HPDE6-E6E7 (cell line): Measurements from ENCODE around the gene GPRIN3.
A peak's percentile ranks its signal among the peaks of the same experiment; 100 is the strongest.

Experiments used
- DNase-seq: peaks from one replicate; pipeline ENCODE4 v3.0.0; 2011; ENCODE audit warnings: missing footprints; ENCODE audit errors: extremely low spot score

GPRIN3 gene

DNA sequence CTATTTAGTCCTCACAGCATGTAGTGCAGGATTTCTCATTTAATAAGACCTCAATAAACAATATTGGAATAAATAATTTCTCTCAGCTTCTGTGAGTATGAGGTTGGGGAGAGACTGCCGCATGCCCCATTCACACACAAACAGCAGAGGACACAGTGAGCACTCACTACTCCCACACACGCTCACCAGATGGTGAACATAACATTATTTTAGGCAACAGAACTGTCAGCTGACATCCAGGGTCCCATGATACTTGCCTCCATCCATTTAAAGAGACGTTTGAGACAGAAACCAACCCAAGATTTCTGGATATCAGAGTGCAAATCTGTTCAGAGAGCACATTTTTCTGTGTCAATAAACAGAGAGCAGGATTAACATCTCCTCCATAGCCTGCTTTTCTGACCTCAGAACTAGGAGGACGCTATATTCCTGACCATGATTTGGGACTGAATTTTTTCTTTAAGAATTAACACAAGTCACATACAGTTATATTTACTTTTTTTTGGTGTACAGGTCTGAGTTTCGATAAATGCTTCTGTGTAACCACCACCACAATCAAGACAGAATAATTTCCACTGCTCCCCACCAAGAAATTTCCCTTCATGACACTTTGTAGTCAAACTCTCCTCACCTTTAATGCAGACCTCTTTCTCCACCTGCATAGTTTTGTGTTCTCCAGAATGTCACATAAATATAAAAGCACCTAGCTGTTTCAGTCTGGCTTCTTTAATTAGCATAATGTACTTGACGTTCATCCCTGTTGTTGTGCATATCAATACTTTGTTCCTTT lies 16.7 kb downstream of the GPRIN3 start:
- no peak for DNase-seq

DNA sequence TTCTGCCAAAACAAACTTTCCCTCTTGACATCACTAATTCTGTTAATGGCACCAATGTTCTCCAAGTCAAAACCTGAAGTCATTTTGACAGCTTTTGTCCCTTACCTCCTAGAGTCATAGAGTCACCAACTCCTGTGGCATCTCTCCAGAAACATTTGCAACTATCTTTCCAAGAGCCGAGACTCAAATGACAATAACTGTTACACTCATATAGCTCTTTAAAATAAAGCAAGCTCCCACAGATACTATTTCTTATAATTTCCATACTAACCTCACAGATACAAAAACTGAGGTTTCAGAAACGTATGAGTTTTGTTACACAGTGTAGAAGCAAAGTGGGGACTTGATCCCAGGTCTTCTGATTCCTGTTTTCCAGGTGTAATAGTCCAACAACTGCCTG lies 18.3 kb downstream of the GPRIN3 start:
- DNase-seq = no peak

DNA sequence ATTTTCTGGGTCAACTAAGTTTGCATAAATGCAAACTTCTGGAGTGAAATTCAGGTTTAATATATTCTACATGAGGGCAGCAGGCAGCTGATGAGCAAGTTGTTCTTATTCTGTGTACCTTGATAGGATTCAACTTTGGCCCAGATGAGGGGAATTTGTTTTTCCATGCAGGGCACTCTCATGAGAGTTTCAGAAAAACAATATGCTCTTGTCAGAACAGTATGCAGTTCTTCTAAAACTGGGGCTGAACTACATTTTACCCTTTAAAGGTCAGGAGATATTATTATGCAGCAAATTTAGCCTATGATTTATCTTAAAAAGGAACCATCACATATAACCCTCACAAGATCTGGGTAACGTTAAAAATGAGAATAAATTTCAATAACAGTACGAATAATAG lies 19.2 kb downstream of the GPRIN3 start:
- no peak for DNase-seq

DNA sequence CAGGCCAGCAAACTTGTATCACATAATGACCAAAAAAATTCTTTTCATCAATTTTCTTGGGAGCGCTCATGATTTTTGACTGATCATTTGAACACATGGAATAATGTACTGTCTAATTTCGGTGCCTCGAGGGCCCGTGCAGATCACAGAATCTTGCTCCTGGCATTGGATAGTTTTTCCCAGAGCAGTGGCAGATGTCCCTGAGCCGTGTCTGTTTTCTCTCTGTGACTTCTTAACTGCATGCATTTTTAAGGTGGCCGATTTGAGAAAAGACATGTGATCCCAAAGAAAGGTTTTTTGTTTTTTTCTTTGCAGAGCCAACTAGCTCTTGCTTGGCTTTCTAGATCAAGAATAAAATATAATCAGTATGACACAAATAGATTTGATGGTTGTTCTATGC lies 19.7 kb downstream of the GPRIN3 start:
- DNase-seq = no peak

DNA sequence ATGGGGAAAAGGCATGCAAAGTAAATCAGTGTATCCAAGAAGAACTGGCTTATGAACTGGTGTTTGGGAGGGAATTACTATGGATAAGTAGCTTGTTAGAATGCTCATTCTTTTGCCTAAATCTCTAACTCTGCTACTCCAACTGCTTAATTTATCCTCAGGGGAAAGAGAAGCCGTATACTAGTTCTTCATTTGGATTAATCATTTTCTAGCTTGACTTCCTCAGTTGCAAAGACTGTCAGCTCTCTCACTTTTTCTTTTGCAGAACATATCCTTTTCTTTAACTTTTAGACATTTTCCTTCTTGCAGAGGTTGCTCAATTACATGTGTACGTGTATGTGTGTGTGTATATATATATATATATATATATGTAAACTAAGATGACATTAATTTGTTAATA lies 21.9 kb downstream of the GPRIN3 start:
- no peak for DNase-seq

DNA sequence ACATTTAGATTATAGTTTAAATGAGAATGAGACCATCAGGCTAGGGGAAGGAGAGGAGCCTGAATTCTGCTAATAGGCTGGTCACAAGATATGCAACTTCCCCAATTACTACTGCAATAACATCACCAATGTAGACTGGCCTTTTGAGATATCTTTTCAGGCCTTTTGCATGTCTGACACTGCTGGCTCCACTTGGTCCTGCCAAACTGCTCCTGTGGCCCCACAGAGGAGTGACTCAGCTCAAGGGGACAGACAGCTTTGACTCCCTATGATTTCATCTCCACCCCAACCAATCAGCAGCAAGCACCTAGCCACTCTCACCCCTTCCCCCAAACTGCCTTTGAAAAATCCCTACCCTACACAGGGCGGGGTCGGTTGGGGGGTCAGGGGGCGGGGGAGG lies 22.8 kb downstream of the GPRIN3 start:
- no peak for DNase-seq

DNA sequence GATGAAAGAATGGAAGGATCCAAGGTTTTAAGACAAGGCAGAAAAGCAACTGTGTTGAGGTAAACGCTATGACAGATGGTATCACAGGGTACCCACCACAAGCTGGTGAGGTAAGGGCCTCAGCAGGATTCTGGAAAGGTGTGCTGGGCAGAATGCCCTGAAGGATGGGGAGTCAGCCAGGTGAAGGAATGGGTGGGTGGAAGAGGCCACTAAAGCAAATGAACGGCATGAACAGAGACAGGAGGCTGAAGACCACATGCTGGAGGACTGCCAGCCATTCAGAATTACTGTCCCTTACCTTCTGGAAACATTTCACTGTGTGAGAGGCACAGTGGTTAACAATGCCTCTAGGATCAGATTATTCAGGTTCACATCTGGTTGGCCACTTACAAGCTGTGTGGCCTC lies 23.6 kb downstream of the GPRIN3 start:
- DNase-seq = no peak

DNA sequence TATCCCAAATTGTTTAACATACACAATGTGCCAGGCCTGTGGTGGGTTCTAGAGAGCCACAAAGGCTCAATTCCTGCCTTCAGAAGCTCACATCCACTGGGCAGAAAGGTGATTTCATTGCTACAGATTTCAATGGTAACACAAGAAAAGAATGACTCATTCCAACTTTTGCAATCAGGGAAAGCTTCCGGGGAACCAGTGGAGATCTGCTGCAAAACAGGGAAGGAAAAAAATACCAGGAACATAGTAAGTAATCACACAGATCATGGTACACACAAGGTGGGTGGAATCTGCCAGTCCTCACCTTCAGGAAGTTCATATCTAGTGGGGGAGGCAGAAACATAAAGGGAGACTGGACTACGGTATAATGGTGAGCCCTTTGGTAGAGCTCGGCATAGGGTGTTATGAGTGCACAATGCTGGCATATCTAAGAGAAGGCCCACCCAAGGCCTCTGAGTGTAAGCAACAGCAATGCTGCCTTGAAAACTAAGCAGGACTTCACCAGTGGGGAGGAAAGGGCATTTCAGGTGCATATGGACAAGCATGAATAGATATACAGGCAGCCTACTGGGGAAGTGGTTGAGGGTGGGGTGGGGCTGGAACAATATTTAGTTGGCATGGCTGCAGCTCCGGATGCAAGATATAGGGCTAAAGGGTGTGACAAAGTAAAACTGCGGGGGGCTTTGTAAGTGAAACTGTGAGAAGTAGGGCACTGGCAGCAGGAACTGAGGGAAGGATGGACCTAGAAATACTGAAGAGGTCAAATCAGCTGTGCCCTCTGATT lies 24.2 kb downstream of the GPRIN3 start:
- DNase-seq = peak; percentile 55

DNA sequence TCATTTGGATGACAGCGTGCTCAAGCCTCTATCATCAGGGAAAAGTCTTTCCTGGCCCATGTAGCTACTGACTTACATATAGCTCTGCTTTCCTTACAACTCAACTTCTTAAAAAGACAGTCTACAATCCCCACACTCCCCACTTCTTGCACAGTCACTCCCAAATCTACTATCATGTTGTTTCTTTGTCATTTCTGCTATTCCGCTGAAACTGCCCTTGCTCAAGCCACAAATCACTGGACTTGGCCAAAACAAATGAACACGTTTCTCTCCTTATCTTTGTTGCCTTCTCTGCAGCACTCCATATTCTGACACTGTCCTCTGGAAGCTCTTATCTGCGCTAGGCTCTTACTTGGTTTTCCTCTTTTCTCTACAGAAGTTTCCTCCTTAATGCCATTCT lies 28.2 kb downstream of the GPRIN3 start:
- DNase-seq = no peak

DNA sequence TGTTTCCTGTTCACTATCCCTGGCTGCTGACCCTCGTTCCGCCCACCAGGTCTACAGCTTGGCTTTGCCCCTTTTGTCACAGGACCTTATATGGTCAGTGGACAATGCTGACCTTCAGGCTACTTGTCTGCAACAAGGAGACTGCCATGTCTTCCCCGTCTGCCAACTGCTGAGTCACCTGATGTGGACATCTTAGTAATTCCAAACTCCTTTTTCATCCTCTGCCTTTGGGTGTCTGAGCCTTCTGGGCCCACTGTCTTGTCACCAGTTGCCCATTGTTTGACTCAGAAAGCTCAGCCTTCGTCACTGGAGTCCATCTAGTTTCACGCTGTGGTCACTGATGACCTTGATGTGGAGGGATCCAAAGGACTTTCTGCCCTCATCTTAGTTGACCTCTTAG lies 30.2 kb downstream of the GPRIN3 start:
- DNase-seq = no peak

DNA sequence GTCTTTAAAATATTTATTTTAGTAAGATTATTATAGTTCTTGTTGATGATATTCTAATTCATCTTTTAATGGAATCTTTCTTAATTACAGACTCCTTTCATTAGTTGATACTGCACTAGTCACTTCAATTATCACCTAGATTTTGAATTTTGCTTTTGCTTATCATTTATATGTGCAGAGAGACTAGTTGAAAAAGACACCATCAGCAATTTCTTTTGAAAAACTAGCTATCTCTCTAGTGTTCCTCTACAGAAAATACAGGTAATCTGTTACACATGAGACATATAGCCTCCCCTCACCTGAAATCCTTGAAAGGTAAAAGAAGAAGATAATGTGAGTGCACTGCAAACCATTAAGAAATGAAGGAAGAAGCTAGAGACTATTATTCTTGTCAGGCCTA lies 31.3 kb downstream of the GPRIN3 start:
- no peak for DNase-seq

DNA sequence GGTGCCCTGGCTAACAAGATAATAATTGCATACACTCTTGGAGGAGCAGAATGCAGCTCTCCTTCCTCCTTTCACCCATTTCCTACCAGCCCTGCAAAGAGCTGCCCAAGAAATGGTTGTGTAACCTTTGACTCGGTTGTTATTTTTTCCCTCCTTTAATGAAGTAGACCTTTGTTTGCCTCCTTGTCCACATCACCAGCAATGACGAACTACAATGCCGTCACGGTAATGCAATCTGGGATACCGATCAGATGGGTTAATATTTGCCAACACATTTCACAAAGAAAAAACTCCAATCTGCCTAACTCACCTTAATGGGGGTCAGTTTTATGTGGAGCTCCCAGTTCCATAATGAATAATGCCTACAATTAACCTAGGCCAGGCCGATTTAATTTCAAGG lies 32.0 kb downstream of the GPRIN3 start:
- no peak for DNase-seq

DNA sequence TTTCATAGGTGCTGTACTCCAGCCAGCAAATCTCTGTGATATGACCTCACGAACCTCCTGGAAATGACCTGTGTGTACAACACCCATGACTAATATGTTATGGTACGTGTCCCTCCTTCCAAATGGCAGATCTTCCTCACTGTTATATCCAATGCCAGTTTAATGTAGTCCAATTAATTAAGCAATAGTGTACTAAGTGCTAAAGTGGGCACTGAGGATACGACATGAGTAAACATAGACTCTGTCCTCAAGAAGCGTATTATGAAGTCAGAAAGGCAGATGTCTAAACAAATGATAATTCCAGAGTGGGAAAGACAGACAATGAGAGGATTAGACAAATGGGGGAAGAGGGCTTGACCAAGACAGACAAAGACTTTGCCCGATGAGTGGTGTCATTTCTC lies 33.9 kb downstream of the GPRIN3 start:
- no peak for DNase-seq

DNA sequence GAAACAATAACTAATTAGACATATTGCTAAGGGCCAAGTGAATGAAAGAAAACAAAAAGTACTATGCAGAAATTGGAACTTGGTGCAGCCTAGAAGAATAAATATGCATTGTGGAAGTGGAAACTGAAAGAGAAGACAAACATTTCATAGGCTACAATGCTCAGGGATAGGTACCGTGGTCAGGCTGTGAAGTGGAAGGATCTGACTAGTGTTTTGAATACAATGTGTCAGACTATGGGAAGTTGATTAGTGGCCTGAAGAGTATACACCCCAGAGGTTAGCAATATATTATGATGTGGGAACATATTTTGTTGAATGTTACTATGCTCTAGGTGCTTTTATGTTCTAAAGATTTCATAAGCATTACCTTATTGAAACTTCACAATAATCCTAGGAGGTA lies 36.8 kb downstream of the GPRIN3 start:
- no peak for DNase-seq

DNA sequence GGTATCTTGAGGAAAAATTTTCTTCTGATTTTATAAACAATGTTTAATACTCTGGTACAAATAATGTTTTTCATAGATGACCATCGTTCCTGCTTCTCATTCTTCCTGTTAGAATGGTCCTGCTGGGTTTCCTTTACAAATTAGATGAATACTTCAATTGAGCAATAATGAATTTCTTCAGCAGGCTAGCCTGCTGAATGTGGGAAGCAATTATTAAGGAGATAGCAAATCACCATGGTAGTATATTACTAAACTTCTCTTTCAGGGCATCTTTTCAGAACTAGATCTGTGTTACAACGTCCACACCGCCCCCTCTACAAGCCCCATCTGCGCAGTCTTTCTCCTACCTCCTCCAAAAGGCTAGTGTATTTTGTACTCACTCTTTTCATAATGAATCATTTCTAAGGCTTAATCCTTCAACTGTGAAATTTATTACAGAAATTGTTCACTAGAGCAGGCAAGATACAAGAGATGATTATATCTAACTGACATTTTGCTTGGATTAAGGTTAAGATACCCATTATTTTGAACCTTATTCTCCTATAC lies 38.4 kb downstream of the GPRIN3 start:
- DNase-seq = no peak

DNA sequence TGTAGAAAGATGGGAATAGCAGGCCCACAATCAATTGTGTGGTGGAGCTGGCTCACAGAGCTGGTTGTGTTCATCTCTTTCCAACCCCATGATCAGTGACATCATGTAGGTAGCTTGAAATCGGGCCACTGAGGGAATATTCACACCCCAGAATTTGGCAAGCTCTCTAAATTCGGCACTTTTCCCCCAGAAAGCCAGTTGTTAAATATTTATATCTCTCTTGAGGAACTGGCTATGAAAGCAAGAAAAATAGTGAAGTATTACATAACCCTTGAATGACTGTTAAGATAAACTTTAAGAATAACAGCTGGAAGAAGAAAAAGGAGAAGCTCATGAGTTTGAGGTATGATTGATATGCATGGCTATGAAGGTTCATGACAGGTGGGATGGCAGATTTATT lies 38.9 kb downstream of the GPRIN3 start:
- DNase-seq = no peak

DNA sequence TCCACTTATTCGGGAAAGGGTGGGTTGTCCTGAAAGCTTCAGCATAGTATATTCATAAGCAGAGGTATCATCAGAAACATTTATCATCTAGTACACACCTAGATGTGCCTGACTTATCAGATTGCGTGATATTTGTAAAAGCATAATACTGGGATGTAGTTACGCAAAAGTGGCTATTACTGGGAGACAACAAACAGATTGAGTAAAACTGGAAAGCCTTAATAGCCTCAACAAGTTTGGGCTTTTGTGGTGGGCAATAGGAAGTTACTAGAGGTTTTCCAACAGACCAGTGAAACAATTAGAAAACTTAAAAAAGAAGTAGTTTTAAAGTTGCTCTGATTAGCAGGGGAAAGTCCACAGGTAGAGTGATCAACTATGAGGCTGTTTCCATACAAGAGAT lies 39.8 kb downstream of the GPRIN3 start:
- DNase-seq = no peak

DNA sequence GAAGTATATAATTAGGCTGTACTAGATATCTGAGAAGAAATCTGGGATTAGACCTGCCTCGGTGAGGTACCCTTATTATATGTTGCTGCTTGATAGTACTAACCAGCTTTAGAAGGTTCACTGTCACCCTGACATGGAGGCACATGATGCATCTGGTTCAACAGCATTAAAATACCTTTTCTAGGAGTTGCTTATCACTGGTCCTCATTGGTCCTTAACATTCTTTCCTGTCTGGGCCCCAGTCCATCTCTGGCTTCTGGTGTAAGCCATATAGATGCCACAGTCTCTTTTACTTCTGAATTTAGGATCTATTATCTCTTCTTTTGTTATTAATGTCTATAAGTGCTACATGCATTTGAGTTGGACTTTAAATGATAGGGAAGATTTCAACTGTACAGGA lies 40.2 kb downstream of the GPRIN3 start:
- DNase-seq = no peak

DNA sequence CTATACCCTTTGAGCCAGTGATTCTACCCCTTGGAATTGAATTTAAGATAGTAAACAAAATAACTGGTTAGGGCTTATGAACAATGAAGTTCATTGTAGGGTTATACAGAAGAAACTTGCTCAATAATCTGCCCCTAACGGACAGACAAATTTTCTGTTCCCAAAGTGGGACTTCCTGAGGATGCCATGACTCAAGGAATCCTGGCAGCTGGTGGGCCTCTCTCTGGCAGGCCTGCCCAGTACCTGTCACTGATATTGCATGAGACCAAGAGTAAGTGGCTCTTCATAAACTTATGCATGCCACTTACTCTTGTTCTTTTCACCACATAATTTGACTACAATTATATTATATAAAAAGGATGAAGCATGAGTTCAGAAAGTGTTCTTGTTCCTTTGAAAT lies 41.5 kb downstream of the GPRIN3 start:
- no peak for DNase-seq

DNA sequence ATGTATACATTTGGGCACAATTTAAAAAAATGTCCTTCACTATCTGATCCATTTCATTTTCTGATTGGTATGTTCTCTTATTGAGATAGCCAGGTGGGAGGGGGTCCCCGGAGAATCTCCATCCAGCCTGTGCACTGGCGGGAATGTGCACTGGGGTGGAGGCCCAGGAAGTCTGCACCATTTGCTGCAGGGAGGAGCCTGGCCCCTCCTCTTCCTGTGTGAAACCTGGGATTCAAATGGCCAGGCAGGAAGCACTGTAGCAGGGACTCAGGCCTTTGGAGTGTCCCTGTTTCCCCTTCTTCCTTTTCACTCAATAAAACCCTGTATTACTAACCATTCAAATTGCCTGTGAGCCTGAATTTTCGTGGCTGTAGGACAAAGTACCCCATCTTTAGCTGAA lies 44.3 kb downstream of the GPRIN3 start:
- DNase-seq = no peak

DNA sequence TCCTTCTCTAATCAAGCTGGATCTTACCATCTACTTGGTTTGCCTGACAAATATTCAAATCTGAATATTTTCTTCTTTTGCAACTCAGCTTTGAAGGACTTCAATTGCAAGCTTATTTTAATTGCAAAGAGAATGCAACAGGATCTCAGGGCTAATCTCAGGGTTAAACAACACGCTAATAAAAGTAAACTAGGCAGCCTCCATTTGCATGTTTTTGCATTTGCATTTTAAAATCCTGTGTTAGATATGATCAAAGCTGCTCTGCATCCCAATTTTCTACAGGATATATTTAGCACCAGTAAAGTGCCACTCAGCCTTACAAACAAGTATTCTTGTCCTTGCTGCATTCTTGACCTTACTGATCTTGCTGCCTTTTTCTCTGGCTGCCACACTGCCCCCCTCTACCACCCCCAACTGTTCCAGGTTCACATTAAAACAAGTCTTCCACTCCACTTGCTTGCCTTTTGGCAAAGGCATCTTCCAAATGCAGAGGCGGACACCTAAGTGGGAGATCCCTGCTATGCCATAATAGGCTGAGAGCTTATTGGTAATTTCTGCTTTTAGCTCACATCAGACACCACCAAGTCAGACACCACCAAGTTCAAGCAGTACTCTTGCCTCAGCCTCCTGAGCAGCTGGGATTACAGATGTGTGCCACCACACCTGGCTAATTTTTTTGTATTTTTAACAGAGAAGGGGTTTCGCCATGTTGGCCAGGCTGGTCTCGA lies 48.1 kb downstream of the GPRIN3 start:
- DNase-seq = no peak

DNA sequence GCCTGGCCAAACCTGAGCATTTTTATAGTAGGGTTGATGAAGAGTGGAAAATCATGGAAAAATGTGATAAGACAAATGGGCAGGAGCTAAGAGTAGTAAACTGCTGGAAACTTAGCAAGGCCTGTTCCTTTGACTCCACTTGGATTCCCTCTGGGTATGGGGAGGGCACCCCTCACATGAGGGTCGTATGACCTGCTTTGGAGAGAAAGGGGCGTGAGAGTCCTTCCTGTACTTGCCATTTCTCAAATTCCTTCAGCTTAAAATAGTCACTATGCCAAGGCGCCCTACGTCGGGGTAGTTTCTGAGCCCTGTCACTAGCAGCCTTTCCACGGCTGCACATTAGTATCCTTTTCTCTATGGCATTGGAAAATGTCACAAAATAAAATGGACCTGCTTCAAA lies 49.1 kb downstream of the GPRIN3 start:
- no peak for DNase-seq

DNA sequence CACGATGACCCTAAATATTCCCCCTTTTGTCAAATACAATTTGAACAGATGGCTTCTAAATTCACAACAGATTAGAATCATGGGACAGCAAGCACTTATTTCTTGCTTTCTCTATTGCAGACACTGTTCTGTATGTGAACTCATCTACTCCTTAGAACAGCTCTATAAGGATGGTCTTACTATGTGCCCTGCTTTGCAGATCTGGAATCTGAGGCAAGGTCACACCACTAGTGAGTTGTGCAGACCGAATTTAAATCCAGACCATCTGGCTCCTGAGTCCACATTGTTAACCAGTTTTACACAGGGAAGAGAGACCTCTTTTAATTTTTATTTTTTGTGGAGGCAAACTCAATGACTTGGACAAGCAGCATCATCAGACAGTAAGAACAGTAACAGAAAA lies 50.2 kb downstream of the GPRIN3 start:
- DNase-seq = no peak
